Measurements from ENCODE around the gene SMARCA2.
A peak's percentile ranks its signal among the peaks of the same experiment; 100 is the strongest.

Gene SMARCA2

DNA sequence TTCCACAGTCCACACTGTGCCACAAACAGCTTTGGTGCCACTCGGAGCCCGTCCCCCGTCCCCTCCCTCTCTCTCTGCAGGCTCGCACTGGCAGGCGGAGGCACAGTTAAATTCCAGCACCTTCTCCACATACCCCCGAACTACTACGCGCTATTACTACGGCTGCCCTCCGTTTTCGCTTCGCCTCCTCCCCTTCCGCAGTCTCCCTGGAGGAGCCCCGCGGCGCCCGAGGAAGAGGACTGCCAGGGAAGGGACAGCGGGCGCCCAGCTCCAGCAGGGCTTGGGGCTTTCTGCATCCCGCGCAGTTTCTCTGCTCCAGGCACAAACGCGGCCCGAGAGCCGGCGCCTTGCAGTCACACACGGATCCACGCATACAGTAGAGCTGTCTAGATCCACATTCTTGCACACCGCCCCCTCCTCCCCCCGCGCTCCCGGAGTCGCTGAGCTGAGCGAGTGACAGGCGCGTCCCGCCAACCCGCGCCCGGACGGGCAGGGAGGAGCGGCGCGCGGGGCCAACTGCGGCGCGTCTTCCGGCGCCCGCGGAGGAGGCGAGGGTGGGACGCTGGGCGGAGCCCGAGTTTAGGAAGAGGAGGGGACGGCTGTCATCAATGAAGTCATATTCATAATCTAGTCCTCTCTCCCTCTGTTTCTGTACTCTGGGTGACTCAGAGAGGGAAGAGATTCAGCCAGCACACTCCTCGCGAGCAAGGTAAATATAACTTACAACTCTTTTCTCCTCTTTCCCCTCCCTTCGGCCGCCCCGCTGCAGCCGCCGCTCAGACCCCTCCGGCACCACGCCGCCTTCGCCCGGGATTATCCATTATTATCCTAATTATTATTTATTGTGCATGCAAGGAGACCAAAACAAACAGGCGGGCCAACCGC lies at the start of gene SMARCA2:
SMARCA2 (plus strand) TSS at position 652 of the 885 bp plus-strand sequence. CDS start 13,676 bp downstream, outside the sequence.
- H3K36me3 ChIP-seq (ENCODE audit: insufficient read depth, low read length), result no peaks in the 10 kb centered on the region
- no peaks in the 10 kb centered on the region for H3K9me2 ChIP-seq (replicated peaks; ENCODE audit: low read depth, low read length)
- H3K4me1 ChIP-seq (ENCODE audit: insufficient read depth, low read length, poor library complexity, severe bottlenecking), result peaks cover 29% of the 10 kb centered on the region
- H3K27me3 ChIP-seq (ENCODE audit: insufficient read depth, low read length, poor library complexity, severe bottlenecking), result no peaks in the 10 kb centered on the region
- peak within 1 kb of the TSS; percentile 82 for H3K9ac ChIP-seq (ENCODE audit: low read depth, low read length, poor library complexity, severe bottlenecking)
- TF ChIP-seq, protein P1, sequence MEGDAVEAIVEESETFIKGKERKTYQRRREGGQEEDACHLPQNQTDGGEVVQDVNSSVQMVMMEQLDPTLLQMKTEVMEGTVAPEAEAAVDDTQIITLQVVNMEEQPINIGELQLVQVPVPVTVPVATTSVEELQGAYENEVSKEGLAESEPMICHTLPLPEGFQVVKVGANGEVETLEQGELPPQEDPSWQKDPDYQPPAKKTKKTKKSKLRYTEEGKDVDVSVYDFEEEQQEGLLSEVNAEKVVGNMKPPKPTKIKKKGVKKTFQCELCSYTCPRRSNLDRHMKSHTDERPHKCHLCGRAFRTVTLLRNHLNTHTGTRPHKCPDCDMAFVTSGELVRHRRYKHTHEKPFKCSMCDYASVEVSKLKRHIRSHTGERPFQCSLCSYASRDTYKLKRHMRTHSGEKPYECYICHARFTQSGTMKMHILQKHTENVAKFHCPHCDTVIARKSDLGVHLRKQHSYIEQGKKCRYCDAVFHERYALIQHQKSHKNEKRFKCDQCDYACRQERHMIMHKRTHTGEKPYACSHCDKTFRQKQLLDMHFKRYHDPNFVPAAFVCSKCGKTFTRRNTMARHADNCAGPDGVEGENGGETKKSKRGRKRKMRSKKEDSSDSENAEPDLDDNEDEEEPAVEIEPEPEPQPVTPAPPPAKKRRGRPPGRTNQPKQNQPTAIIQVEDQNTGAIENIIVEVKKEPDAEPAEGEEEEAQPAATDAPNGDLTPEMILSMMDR (conservative IDR thresholded peaks at IDR 0.05; ENCODE audit: low read length), result no peak
- TF ChIP-seq EZH2phosphoT487 (IDR thresholded peaks at IDR 0.05; ENCODE audit: borderline replicate concordance), result no peak
- no peaks in the 10 kb centered on the region for H3K9me3 ChIP-seq (ENCODE audit: insufficient read depth, low read depth, low read length)
- no peaks in the 10 kb centered on the region for H3F3A ChIP-seq (ENCODE audit: low read depth)
- H4K20me1 ChIP-seq (ENCODE audit: insufficient read depth, low read length, poor library complexity, severe bottlenecking), result peaks cover 24% of the 10 kb centered on the region
- peaks cover 42% of the 10 kb centered on the region for H3K79me2 ChIP-seq (ENCODE audit: insufficient read depth, low read length)
- H3K4me3 ChIP-seq (ENCODE audit: low read length, poor library complexity, severe bottlenecking), result peak within 1 kb of the TSS; percentile 96
- H2AFZ ChIP-seq (ENCODE audit: low read length), result peak within 1 kb of the TSS; percentile 97
- H3K4me2 ChIP-seq (ENCODE audit: low read depth, low read length, poor library complexity, severe bottlenecking), result peak within 1 kb of the TSS; percentile 94

DNA sequence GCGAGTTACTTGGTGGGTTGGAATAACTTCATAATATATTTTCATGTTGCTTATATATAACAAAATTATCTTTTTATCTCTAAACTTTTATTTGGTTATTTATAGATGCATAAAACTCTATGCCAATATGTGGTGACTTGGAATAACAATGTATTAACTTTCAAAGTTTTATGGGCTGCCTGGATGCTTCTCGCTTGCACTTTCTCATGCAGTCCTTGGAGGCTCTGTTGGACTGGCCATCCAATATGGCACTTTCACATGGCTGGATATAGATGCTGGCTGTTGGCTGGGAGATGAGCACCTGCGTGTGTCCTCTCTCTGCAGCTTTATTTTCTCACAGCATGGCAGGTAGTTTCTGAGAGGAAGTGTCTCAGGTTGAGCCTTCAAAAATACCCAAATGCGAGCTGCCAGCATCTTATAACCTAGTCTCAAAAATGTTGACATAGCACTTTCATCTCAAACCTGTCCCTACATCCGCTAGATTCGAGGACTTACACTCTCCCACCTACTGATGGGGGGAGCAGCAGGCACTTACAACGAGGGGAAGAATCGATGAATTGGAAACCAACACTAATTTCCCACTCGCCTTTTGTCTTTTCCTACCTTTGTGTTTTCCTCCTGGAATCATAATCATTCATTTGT lies 48.3 kb upstream of the SMARCA2 start:
- H3F3A ChIP-seq (ENCODE audit: low read depth), result no peaks in the 10 kb centered on the region
- H3K9ac ChIP-seq (ENCODE audit: low read depth, low read length, poor library complexity, severe bottlenecking), result no peak overlapping the region
- no peaks in the 10 kb centered on the region for H3K9me3 ChIP-seq (ENCODE audit: insufficient read depth, low read depth, low read length)

DNA sequence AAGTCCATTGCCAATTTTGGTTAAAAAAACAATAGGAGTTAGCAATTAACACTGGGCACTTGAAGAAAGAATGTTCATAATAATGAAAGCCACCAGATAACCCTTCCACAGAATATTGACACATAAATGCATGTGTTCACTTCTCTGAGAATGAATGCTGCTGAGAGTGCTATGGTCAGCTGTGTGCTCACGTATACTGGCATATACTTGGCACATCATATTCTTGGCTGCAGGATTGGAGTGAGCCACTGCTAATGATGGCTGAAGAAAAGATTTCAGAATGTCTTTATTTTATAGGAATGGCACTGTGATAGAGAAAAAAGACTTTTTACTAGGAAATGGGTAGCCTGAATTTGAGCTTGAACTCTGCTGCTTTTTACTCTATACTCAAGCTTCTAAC lies 46.0 kb upstream of the SMARCA2 start:
- no peak overlapping the region for H3K4me2 ChIP-seq (ENCODE audit: low read depth, low read length, poor library complexity, severe bottlenecking)
- no peaks in the 10 kb centered on the region for H3K9me2 ChIP-seq (replicated peaks; ENCODE audit: low read depth, low read length)
- H3F3A ChIP-seq (ENCODE audit: low read depth), result no peaks in the 10 kb centered on the region
- no peaks in the 10 kb centered on the region for H3K79me2 ChIP-seq (ENCODE audit: insufficient read depth, low read length)
- H4K20me1 ChIP-seq (ENCODE audit: insufficient read depth, low read length, poor library complexity, severe bottlenecking), result no peaks in the 10 kb centered on the region
- H3K9ac ChIP-seq (ENCODE audit: low read depth, low read length, poor library complexity, severe bottlenecking), result no peak overlapping the region
- H3K27me3 ChIP-seq (ENCODE audit: insufficient read depth, low read length, poor library complexity, severe bottlenecking), result no peaks in the 10 kb centered on the region
- TF ChIP-seq EZH2phosphoT487 (IDR thresholded peaks at IDR 0.05; ENCODE audit: borderline replicate concordance), result no peak
- TF ChIP-seq, protein P1 (conservative IDR thresholded peaks at IDR 0.05; ENCODE audit: low read length), result no peak
- H2AFZ ChIP-seq (ENCODE audit: low read length), result no peak overlapping the region
- H3K9me3 ChIP-seq (ENCODE audit: insufficient read depth, low read depth, low read length), result no peaks in the 10 kb centered on the region
- no peaks in the 10 kb centered on the region for H3K36me3 ChIP-seq (ENCODE audit: insufficient read depth, low read length)
- H3K4me1 ChIP-seq (ENCODE audit: insufficient read depth, low read length, poor library complexity, severe bottlenecking), result no peaks in the 10 kb centered on the region
- H3K4me3 ChIP-seq (ENCODE audit: low read length, poor library complexity, severe bottlenecking), result no peak overlapping the region

More for the DNA sequence above, 48.3 kb upstream of the SMARCA2 start:
- H3K27me3 ChIP-seq (ENCODE audit: insufficient read depth, low read length, poor library complexity, severe bottlenecking), result no peaks in the 10 kb centered on the region
- no peak overlapping the region for H2AFZ ChIP-seq (ENCODE audit: low read length)
- no peaks in the 10 kb centered on the region for H3K36me3 ChIP-seq (ENCODE audit: insufficient read depth, low read length)
- H4K20me1 ChIP-seq (ENCODE audit: insufficient read depth, low read length, poor library complexity, severe bottlenecking), result no peaks in the 10 kb centered on the region
- no peak for TF ChIP-seq EZH2phosphoT487 (IDR thresholded peaks at IDR 0.05; ENCODE audit: borderline replicate concordance)
- TF ChIP-seq, protein P1 (conservative IDR thresholded peaks at IDR 0.05; ENCODE audit: low read length), result no peak
- H3K9me2 ChIP-seq (replicated peaks; ENCODE audit: low read depth, low read length), result no peaks in the 10 kb centered on the region
- H3K4me1 ChIP-seq (ENCODE audit: insufficient read depth, low read length, poor library complexity, severe bottlenecking), result no peaks in the 10 kb centered on the region
- H3K4me3 ChIP-seq (ENCODE audit: low read length, poor library complexity, severe bottlenecking), result no peak overlapping the region
- no peak overlapping the region for H3K4me2 ChIP-seq (ENCODE audit: low read depth, low read length, poor library complexity, severe bottlenecking)
- H3K79me2 ChIP-seq (ENCODE audit: insufficient read depth, low read length), result no peaks in the 10 kb centered on the region
